Panc1 (cell line): ENCODE measurements around the gene OR2B2. TPM values are rescaled to one million over a fixed set of nuclear protein-coding genes. Genes with fewer than 3 reads are reported as not detected.

Source experiments
- ATAC-seq: fragments of 200-7000 bp; cut with Tn5 transposase; 2 replicates; pipeline ENCODE4 v1.9.1; 2020; ENCODE audit warnings: mild to moderate bottlenecking, moderate library complexity
- BruUV-seq: library from RNA; stranded (reverse); fragments of 400-500 nt; replicated peaks from 2 replicates; lab custom pipeline; 2021; lab: Mats Ljungman, UMichigan
- CTCF ChIA-PET: fragments of 300-600 bp; sonication (Branson Sonifier 250); formaldehyde crosslinking; loops from one replicate; lab custom pipeline; 2022; ENCODE audit warnings: antibody characterized with exemption; lab: Charles Lee
- POLR2A ChIA-PET: fragments of 300-600 bp; sonication (Branson Sonifier 250); formaldehyde crosslinking; loops from one replicate; lab custom pipeline; 2022; ENCODE audit warnings: antibody characterized with exemption; lab: Charles Lee
- DNase-seq: peaks from one replicate; pipeline ENCODE4 v3.0.0-alpha.2; 2010; ENCODE audit warnings: low read depth, low spot score
- H3K27ac ChIP-seq: 2 replicates; pipeline ENCODE4 v1.5.1; 2011; ENCODE audit warnings: mild to moderate bottlenecking, low read length, inconsistent platforms
- H3K27me3 ChIP-seq: fragments of 200-500 bp; sonication (Bioruptor generic); 2 replicates; pipeline ENCODE4 v1.6.0; 2014; ENCODE audit warnings: low read length, inconsistent platforms; ENCODE audit not compliant: control insufficient read depth, insufficient read depth
- H3K36me3 ChIP-seq: fragments of 200-500 bp; sonication (Bioruptor generic); 2 replicates; pipeline ENCODE4 v1.5.1; 2014; ENCODE audit warnings: inconsistent platforms, mild to moderate bottlenecking, low read length, moderate library complexity; ENCODE audit not compliant: control insufficient read depth, insufficient read depth
- H3K4me1 ChIP-seq: 2 replicates; pipeline ENCODE4 v1.5.1; 2011; ENCODE audit warnings: inconsistent platforms, mild to moderate bottlenecking, low read length, moderate library complexity; ENCODE audit not compliant: control insufficient read depth, insufficient read depth
- H3K4me3 ChIP-seq, 2 experiments: 2 replicates each; pipeline ENCODE4 v1.5.1; 2011 to 2012; ENCODE audit warnings: low read depth in 2 of 2, low read length in 2 of 2, mild to moderate bottlenecking in 2 of 2, inconsistent platforms in 1 of 2, moderate library complexity in 1 of 2
- H3K9me3 ChIP-seq: fragments of 200-500 bp; sonication (Bioruptor generic); 2 replicates; pipeline ENCODE4 v1.5.1; 2014; ENCODE audit warnings: low read depth, mild to moderate bottlenecking, inconsistent platforms, low read length, moderate library complexity; ENCODE audit not compliant: control insufficient read depth, insufficient read depth
- CTCF ChIP-seq: fragments of 450-650 bp; IDR thresholded peaks from 2 replicates; pipeline ENCODE4 v1.5.1; 2017; ENCODE audit warnings: mild to moderate bottlenecking
- POLR2AphosphoS5 ChIP-seq: IDR thresholded peaks from 2 replicates; pipeline ENCODE4 v1.6.1; 2012; ENCODE audit warnings: mild to moderate bottlenecking, low read depth, low read length, moderate library complexity
- REST ChIP-seq, 2 experiments: IDR thresholded peaks; 2 replicates each; pipeline ENCODE4 v1.6.1; 2011 to 2012; ENCODE audit warnings: low read depth in 2 of 2, control low read depth in 1 of 2, low read length in 1 of 2, mild to moderate bottlenecking in 1 of 2, moderate library complexity in 1 of 2; ENCODE audit not compliant: insufficient read depth in 1 of 2
- SIN3A ChIP-seq: IDR thresholded peaks from 2 replicates; pipeline ENCODE4 v1.6.1; 2012; ENCODE audit warnings: low read depth, mild to moderate bottlenecking, low read length, moderate library complexity, borderline replicate concordance; ENCODE audit not compliant: insufficient read depth
- TCF7L2 ChIP-seq: IDR thresholded peaks from 2 replicates; pipeline ENCODE4 v1.6.1; 2011; ENCODE audit warnings: mild to moderate bottlenecking, low read depth, low read length, inconsistent platforms
- in situ Hi-C: cut with HindIII; loops from 2 replicates; pipeline ENCODE4 v1.10.0; 2016; ENCODE audit warnings: low sequenced_read_pairs, low pct_unique_long_range_greater_than_20kb
- intact Hi-C: fragments of 100-400 bp; cut with micrococcal nuclease; formaldehyde crosslinking; loops from one replicate; pipeline ENCODE4 v1.10.0; 2022; ENCODE audit not compliant: unreplicated experiment
- total RNA-seq: library from RNA; stranded (reverse); gene quantifications from one replicate; pipeline ENCODE4 v1.2.1, GENCODE V29; 2021; ENCODE audit not compliant: unreplicated experiment

OR2B2 gene
- total RNA-seq, 1 experiment from 2014 or later, result not detected

GRCh38 chr6:27892649-27893058, 19.5 kb downstream of the OR2B2 start:
- POLR2A ChIA-PET, result interaction anchor here (0.6 to 5.2 kb wide), 16 partner anchors 9 to 1735 kb away, joined by 3 to 119 read pairs (median 6); a partner anchor contains a TSS
- in situ Hi-C loops (no loop called here), intact Hi-C loops (loop anchor here (2.0 to 5.0 kb wide), 3 partner anchors 20 to 1770 kb away; a partner anchor contains a TSS)
- Histone ChIP-seq H3K4me3 (peak overlapping the region; percentile 87 to 90), H3K27ac (peak overlapping the region; percentile 99), H3K27me3 (no peaks in the 10 kb centered on the region), H3K9me3 (no peaks in the 10 kb centered on the region), H3K4me1 (peaks cover 28% of the 10 kb centered on the region), H3K36me3 (peaks cover 5% of the 10 kb centered on the region; the same call in 1 of the 2 replicates)
- DNase-seq, result no peak
- CTCF ChIA-PET, result no interaction called here
- ATAC-seq, result no peak; the same call in 1 of the 2 replicates
- BruUV-seq, result TSS peak; percentile 98
- TF ChIP-seq POLR2AphosphoS5, result no peak
- no peak for TF ChIP-seq TCF7L2
- TF ChIP-seq CTCF, result no peak
- no peak for TF ChIP-seq REST (IDR thresholded peaks at IDR 0.05; ENCODE audit: insufficient read depth in 1 of 2, low read depth in 2 of 2, low read length in 1 of 2)
- no peak for TF ChIP-seq SIN3A

- ChIA-PET POLR2A (interaction anchor here (0.6 to 2.1 kb wide), 3 partner anchors 10 to 17 kb away, joined by 10 to 39 read pairs (median 13); no protein-coding TSS in a partner anchor), CTCF (interaction anchor here (0.7 kb wide), 1 partner anchor 33 kb away, joined by 21 read pairs; no protein-coding TSS in a partner anchor)
- in situ Hi-C loops (no loop called here), intact Hi-C loops (loop anchor here (2.0 to 5.0 kb wide), 2 partner anchors 83 to 1769 kb away; a partner anchor contains a TSS)
- no peak for TF ChIP-seq POLR2AphosphoS5
- TF ChIP-seq SIN3A, result no peak
- no peak for TF ChIP-seq TCF7L2
- no peak for TF ChIP-seq REST (IDR thresholded peaks at IDR 0.05; ENCODE audit: insufficient read depth in 1 of 2, low read depth in 2 of 2, low read length in 1 of 2)
- TF ChIP-seq CTCF, result no peak
- no peak for ATAC-seq
- H3K4me3 ChIP-seq, result peak overlapping the region; percentile 87 to 90
- peaks cover 5% of the 10 kb centered on the region; the same call in 1 of the 2 replicates for H3K36me3 ChIP-seq
- no peak for DNase-seq
- no TSS peak for BruUV-seq
- H3K9me3 ChIP-seq, result no peaks in the 10 kb centered on the region
- H3K4me1 ChIP-seq, result peaks cover 18% of the 10 kb centered on the region
- H3K27me3 ChIP-seq, result no peaks in the 10 kb centered on the region
- peak overlapping the region; percentile 99 for H3K27ac ChIP-seq
Measured at GRCh38 chr6:27891320-27891875, 20.8 kb downstream of the OR2B2 start.
